ENCODE measurements around the gene CCDC157.

The CCDC157 gene

DNA sequence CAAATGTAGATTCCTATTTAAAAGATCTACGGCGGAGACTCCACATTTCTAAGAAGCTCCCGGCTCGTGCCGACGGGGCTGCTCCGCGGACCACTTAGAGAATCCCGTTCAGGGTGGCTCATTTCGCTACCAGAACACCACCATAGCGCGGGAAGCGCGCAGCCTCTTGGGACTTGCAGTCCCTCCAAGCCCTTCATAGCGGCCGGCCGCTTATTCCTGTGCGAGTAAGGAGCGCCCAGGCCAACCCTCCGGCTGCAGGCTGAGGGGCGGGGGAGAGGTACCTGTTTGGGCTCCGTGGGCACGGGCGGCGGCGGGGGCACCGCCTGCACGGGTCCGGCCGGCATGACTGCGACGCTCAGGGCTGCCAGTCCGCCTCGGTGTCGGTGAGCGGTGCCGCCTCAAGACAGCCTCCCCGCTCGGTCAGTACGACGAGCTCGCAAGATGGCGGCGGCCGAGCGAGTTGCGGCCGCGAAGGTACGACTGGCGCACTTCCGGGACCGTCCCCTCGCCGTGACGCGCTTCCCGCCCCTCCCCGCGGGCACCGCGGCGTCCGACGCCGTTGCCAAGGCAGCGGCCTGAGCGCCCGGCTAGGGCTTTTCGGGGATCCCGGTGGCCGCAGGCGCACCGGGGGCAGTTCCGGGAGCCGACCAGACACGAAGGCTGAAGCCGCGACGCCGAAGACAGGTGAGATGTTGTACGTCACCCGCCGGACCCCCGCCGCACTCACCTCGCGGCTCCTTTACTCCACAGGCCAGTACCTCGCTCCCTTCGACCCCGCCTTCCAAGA lies at the start of gene CCDC157, which contains the start of gene SF3A1:
CCDC157 (plus strand) TSS at position 559 of the 787 bp plus-strand sequence. CDS start 8,994 bp downstream, outside the sequence.
SF3A1 (minus strand) TSS at position 446 of the 787 bp plus-strand sequence; CDS start at position 344, 102 bp downstream.
- peak; percentile 70 for DNase-seq

DNA sequence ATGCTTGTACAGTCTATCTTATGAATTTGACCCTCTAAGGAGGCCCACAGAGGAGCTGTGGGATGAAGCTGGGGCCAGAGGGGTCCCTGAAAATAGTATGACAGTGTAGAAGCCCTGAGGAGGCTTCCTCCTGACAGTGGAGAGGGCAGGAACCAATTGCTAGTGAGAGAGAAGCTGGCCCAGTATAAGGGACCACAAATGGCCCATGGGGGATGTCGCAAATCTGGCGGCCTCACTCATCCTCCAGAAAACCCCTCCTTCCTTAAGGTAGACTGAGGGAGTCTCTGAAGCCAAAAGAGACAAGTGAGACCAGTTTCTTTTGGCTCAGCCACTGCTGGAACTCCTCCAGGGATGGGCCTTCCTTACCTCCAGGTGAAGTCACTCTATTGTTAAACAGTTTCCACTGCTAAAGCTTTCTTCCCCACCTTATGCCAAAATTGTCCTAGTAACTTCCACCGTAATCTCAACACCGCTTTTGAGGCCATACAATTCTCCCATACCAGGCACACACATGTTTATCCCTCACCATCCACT lies 49.7 kb upstream of the CCDC157 start:
- peak; percentile 9 for DNase-seq

GRCh38 chr22:30308093-30308492 lies 48.7 kb upstream of the CCDC157 start:
- DNase-seq, result no peak

DNA sequence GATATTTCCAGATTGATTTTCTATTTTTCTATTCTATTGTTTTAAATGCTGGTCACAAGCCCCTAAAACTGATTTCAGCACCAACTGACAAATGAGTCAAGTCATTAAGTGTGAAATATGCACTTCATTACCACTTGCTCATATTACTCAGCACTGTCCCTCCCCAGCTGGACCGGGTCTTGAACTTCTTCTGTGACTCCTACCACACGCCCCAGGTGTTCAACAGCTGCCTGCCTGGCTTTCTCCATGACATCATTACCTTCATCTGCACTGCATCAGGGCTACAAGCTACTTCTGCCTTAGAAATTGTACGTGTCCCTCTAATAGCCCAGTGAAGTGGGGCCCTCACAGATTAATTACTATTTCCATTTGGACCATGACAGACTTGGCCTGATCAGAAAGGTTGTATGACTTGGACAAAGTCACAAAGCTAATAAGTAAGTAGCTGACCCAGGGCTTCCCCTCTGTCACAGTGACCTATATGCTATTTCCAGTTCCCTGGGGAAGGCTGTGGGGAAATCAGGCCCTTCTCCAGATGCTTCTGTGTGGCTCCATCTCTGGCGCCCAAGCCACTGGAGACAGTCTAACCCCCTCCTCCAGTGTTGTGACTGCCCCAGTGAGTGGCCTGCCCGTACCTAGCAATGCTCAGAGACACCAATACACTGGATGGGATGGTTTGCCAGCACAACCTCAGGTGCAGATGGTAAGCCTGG lies 48.1 kb upstream of the CCDC157 start:
- DNase-seq, result peak; percentile 44

DNA sequence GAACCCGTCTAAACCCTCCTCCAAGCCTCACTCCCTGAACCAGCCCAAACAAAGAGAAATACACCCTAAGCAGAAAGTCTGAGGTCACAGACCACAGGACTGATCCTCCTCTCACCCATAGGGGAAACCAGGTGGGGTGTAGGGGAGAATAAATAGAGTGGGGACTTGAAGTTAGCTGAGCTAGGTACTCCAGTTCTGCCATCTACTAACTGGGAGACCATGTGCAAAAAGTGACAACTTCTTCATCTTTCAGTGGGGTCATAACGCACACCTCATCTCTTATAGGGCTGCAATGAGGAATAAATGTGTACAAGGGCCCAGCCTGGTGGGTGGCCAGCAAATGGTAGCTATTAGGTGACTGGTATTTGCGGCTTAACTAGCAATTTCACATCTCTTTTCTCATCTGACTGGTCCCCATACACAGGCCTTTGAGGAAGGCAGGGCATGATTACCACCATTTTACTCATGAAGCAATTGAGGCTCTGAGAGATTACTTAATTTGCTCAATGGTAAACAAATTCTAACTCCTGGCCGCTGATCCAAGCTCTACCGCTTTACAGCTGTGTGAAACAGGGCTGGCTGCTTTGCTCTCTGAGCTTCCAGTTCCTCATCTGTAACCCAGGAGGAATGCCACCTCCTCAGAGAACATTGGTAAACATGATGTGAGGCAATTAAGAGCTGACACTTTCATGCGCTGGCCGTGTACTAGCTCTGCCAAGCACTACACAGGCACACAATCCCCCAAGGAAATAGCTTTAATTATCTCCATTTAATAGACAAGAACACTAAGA lies 46.7 kb upstream of the CCDC157 start:
- no peak for DNase-seq

GRCh38 chr22:30310881-30311771 lies 45.7 kb upstream of the CCDC157 start:
- DNase-seq, result no peak

DNA sequence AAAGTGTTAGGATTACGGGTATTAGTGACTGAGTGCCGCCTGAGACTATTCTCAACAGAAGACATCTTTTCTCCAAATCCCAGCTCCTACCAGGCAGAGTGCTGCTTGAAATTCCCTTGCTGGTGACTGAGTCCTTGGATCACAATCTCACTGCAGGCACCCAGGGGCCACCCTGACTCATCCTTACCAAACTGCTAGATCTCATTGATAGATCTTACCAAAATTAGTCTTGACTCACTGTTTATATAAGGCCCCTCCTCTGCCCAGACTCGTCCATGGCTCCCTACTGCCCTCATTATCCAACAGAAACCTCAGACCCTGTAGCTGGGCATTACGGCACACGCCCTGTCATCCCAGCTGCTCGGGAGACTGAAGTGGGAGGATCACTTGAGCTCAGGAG lies 44.8 kb upstream of the CCDC157 start:
- DNase-seq, result no peak

GRCh38 chr22:30313527-30314363 lies 43.1 kb upstream of the CCDC157 start:
- DNase-seq, result no peak

GRCh38 chr22:30314915-30315314 lies 41.9 kb upstream of the CCDC157 start:
- DNase-seq, result no peak

- no peak for DNase-seq
Measured at GRCh38 chr22:30315962-30316576, 40.7 kb upstream of the CCDC157 start.

DNA sequence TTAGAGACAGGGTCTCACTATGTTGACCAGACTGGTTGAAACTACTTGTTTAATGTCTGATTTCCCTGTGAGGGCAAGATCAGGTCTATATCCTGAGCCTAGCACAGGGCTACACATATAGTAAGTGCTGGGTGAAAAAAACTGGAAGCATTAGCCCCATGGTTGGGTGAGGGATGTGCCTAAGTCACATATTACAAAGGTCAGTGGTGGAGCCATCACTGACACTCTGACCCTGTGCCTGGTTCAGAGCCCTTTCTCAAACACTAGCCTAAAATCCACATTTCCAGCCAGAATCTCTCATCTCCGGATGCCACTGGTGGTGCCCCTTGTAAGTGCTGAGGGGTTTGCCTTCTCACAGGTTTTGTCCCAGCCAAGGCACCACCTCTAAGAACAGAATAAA lies 39.0 kb upstream of the CCDC157 start:
- no peak for DNase-seq

GRCh38 chr22:30318799-30319419 lies 37.9 kb upstream of the CCDC157 start:
- DNase-seq, result no peak

DNA sequence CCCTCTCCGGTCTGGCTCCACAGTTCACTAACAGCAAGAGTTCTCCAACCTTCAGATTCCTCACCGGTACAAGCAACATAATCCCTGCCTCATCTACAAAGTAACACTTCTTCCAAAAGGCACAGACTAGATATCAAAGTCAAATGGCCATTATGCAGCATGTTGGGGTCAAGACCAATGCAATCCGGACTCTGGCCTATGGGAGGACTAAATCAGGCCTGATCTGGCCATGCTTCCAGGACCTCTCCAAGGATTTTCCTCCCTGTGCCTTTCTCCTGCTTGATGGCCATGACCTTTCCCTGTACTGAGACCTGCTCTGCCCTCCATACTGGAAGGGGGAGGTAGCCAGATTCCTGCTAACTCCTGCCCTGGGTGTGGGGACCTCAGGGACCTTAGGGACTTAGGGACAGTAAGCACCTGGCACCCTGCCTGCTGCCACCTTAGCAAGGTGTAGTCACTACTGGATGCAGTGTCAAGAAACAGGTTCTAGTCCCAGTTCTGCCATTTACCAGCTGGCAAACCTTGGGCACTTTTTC lies 36.7 kb upstream of the CCDC157 start:
- no peak for DNase-seq

GRCh38 chr22:30321461-30321860 lies 35.3 kb upstream of the CCDC157 start:
- no peak for DNase-seq

DNA sequence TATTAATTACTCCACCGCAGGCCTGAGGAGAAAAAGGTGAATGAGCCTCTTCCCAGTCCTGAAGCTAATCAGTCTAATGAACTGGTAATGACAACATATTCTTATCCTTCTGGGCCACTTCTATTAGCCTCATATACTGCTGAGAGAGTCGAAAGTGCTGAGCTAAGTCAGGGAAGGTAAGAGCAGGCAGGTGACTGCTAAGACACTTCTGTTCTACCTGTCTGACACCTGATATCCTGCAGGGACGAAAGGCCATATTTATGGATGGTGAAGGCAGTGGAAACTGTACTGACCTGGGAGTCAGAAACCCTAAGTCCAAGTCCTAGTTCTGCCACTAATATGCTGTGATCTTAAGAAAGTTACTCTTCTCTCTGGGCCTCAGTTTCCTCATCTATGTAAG lies 33.6 kb upstream of the CCDC157 start:
- no peak for DNase-seq

- DNase-seq, result no peak
Measured at GRCh38 chr22:30324014-30324730, 32.6 kb upstream of the CCDC157 start.

DNA sequence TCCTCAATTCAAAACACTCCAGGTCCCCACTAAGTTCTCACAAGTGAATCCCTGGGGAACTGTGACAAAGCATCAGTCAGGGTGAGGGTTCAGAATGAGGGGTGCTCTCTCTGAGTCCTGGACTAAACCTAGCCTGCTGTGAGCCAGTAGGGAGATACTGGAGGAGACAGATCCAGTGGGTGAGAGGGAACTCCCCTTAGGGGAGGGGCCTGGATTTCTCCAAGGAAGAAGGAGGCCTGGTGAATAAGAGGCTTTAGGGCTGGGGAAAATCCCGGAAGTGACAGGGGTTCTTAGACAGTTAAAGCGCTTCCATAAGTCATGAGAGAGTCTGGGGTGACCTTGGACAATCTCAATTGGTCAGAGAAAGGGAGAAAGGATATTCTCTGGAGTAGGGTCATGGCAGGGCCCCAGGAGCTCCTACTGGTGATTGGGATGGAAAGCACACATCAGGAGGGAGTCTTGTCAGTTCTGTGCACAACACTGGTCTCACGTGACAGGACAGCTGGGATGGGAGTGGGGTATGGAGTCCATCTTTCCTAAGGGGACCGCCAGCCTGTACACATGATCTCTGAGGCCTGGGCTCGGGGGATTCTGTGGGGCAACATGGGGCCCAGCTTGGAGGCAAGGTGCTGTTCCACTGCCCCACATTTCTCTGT lies 31.6 kb upstream of the CCDC157 start:
- DNase-seq, result no peak

GRCh38 chr22:30325724-30326254 lies 31.0 kb upstream of the CCDC157 start:
- DNase-seq, result no peak

Measured in NK-92 treated with Interleukin-12 subunit alpha and Interleukin-12 subunit beta, amount 100 ng/mL, for 24 hours (cell line).